Loucy (cell line): ENCODE measurements around the gene SMIM17.

Source experiments
- CTCF ChIP-seq: fragments of 200-600 bp; sonication (generic); conservative IDR thresholded peaks from 2 replicates; pipeline ENCODE4 v1.5.1; 2014; ENCODE audit warnings: mild to moderate bottlenecking, antibody characterized with exemption, low read length
- EZH2phosphoT487 ChIP-seq: fragments of 200-600 bp; IDR thresholded peaks from 2 replicates; pipeline ENCODE4 v1.6.1; 2018; ENCODE audit warnings: antibody characterized with exemption, mild to moderate bottlenecking, moderate library complexity, borderline replicate concordance

- TF ChIP-seq CTCF, result no peak
- no peak for TF ChIP-seq EZH2phosphoT487
Observed at GRCh38 chr19:56594783-56595547, 48.0 kb upstream of the SMIM17 start, which contains the start of gene ZNF71.
